Uterine smooth muscle cell (primary cell): ENCODE measurements around the gene OR7A17. TPM values are rescaled to one million over a fixed set of nuclear protein-coding genes. Genes with fewer than 3 reads are reported as not detected.

ENCODE experiments used
- total RNA-seq: library from RNA; depleted of rRNA; stranded (reverse); fragments of >200 nt; gene quantifications from 2 replicates; pipeline ENCODE4 v1.2.3, GENCODE V29; 2014

The OR7A17 gene
- total RNA-seq = not detected in 2 replicates

DNA sequence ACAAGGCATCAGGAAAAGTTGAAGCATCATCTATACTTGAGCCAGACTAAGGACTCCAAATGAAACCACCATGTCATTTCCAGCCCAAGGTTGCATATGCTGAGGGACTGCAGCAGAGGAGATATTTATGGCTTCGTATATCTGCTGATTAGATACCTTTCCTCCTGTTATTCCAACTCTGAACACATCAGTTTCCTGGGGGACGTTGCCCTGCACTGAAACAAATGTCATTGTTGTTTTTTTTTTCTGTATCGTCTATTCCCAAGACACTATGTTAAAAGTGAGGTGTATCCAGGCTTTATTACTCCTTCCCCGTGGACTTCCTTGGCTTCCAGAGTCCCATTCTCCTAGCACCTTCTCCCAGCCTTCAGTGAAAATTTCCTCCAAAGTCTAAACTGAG lies at the start of gene OR7A17:
Gene OR7A17, minus strand, starts transcription at position 101 of the 400 bp plus-strand sequence. CDS start 4,777 bp downstream, outside the sequence.

DNA sequence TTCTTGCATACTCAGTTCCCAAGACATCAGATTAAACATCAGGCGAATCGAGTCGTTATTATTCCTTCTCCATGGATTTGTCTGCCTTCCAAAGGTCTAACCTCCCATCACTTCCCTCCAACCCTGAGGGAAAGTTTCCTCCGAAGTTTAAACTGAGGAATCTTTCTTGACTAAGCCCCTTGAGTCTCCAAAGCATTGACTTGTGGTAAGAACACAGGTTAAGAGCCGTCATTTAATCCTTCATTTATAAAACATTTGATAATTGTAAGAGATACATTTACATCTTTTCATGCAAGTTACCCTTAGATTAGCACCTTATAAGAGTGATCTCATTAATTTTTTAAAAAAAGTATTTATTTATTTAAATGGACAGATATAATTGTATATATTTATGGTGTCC lies 37.1 kb downstream of the OR7A17 start, which contains the start of gene OR7A10:
Gene OR7A10, minus strand, starts transcription at position 101 of the 400 bp plus-strand sequence. CDS start 7,045 bp downstream, outside the sequence.

DNA sequence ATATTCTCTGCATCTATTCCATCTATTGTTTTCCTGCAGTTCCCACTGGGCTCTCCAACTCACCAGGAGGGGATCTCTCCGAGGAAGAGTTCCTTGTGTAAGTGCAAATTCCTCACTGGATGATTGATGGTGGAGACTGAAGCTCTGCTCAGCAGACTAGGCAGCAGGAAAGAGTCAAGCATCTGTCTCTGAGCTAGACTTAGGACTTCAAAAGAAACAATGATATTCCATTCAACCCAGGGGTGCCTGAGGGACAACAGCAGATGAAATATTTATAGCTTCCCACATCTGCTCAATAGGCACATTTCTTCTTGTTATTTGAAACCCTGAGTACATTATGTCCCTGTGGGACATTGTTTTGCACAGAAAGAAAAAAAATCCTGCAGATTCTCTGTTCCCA lies 50.9 kb downstream of the OR7A17 start, which contains the start of the genes OR7A5 and OR7C1:
Gene OR7A5, minus strand, starts transcription at position 175 of the 400 bp plus-strand sequence. CDS start 6,944 bp downstream, outside the sequence.
Gene OR7C1, minus strand, starts transcription at position 175 of the 400 bp plus-strand sequence. CDS start 35,049 bp downstream, outside the sequence.

Other genes with a start within 250 kb of the OR7A17 start
- under 0.01 TPM in 1 of 2 replicates, not detected in the other for gene ADGRE3, start 211.3 kb downstream of the OR7A17 start, total RNA-seq
- gene ZNF333, start 196.1 kb downstream of the OR7A17 start, total RNA-seq = 28.2 and 29.8 TPM in 2 replicates
- 0.11 and 0.12 TPM in 2 replicates for gene ADGRE2, start 107.6 kb downstream of the OR7A17 start, total RNA-seq
- not detected in 2 replicates for gene OR7A5, start 50.9 kb downstream of the OR7A17 start, total RNA-seq
- gene OR7C1, start 50.9 kb downstream of the OR7A17 start, total RNA-seq = not detected in 2 replicates
- gene OR7A10, start 37.2 kb downstream of the OR7A17 start, total RNA-seq = not detected in 2 replicates
- gene OR7C2, start 55.4 kb upstream of the OR7A17 start, total RNA-seq = not detected in 2 replicates
- gene SLC1A6, start 93.7 kb upstream of the OR7A17 start, total RNA-seq = under 0.01 TPM in 1 of 2 replicates, not detected in the other
- gene CASP14, start 163.3 kb upstream of the OR7A17 start, total RNA-seq = not detected in 2 replicates
- gene OR1I1, start 196.1 kb upstream of the OR7A17 start, total RNA-seq = not detected in 2 replicates
- gene SYDE1, start 221.3 kb upstream of the OR7A17 start, total RNA-seq = 25.1 and 31.9 TPM in 2 replicates